ENCODE data around the gene PIGU. TPM values are rescaled to one million over a fixed set of nuclear protein-coding genes. Genes with fewer than 3 reads are reported as not detected.

The PIGU gene
- polyA plus RNA-seq, 3 donors, result 5.8 to 11.3 (median 10.9) TPM

DNA sequence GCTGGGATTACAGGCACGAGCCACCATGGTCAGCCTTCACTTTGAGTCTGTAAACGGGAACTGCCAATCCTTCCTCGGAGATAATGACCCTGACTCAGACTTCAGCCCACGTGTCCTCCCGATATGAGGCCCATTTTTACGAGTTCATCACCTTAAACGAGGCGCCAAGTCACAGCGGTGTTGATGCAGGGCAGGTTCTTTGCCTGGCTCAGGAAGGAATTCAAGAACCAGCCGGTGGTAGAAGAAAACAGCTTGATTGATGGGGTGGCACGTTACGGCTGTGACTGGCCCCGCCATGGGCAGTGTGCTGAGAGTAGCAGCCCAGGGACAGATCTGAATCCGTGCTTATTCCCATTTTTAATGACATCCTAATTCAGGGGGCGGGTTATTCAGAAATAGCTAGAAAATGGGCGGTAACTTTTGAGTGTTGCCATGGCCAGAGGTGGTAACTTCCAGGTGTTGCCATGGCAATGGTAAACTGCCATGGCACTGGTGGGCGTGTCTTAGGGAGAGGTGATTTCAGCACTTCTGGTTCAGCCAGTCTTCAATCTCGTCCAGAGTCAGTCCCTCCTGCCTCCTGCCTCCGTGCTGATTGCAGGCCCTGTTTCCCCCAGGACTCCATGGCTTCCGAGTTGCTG lies 127.5 kb downstream of the PIGU start:
- Mint-ChIP-seq H3K27me3 (ENCODE audit: low read depth in 3 of 3) (peaks cover 7 to 17% (median 8%) of the 10 kb centered on the region in 3 donors), H3K36me3 (no peaks in the 10 kb centered on the region), H3K4me3 (peak overlapping the region in 1 of 2 donors; percentile 51), H3K27ac (peak overlapping the region in 1 of 7 donors; percentile 54), H3K4me1 (peaks cover 12% of the 10 kb centered on the region), H3K9me3 (peaks cover 0 to 2% (median 0%) of the 10 kb centered on the region in 7 donors)
- Histone ChIP-seq H3K36me3 (replicated peaks in 1 of 2; ENCODE audit: control insufficient read depth in 1 of 2, insufficient read depth in 2 of 2, low read length in 2 of 2) (no peaks in the 10 kb centered on the region), H4K20me1 (ENCODE audit: insufficient read depth, low read length) (no peaks in the 10 kb centered on the region), H3K79me2 (ENCODE audit: insufficient read depth, low read length) (no peaks in the 10 kb centered on the region), H2AFZ (ENCODE audit: insufficient read depth, low read depth, low read length, poor library complexity, severe bottlenecking) (no peak overlapping the region), H3K4me3 (replicated peaks in 1 of 3; ENCODE audit: low read depth in 2 of 3, low read length in 3 of 3) (no peak overlapping the region), H3K27ac (ENCODE audit: low read depth in 1 of 2, low read length in 2 of 2) (no peak overlapping the region), H3K9ac (ENCODE audit: insufficient read depth, low read length, poor library complexity, severe bottlenecking) (no peak overlapping the region), H3K27me3 (ENCODE audit: control insufficient read depth in 2 of 2, insufficient read depth in 2 of 2, low read length in 2 of 2) (peaks cover 0 to 3% of the 10 kb centered on the region in 2 donors), H3K4me2 (replicated peaks; ENCODE audit: extremely low read depth, low read length, poor library complexity, severe bottlenecking) (peak overlapping the region; percentile 14), H3K9me3 (replicated peaks in 1 of 2; ENCODE audit: control insufficient read depth in 1 of 2, insufficient read depth in 1 of 2, low read length in 2 of 2) (no peaks in the 10 kb centered on the region), H3K4me1 (ENCODE audit: control insufficient read depth in 1 of 2, insufficient read depth in 2 of 2, low read length in 2 of 2) (peaks cover 5% of the 10 kb centered on the region in 2 donors)
- intact Hi-C loops (cut with micrococcal nuclease), result no loop called here
- DNase-seq, result peak; percentile 27 to 36 (median 35)
- TF ChIP-seq, protein P1, sequence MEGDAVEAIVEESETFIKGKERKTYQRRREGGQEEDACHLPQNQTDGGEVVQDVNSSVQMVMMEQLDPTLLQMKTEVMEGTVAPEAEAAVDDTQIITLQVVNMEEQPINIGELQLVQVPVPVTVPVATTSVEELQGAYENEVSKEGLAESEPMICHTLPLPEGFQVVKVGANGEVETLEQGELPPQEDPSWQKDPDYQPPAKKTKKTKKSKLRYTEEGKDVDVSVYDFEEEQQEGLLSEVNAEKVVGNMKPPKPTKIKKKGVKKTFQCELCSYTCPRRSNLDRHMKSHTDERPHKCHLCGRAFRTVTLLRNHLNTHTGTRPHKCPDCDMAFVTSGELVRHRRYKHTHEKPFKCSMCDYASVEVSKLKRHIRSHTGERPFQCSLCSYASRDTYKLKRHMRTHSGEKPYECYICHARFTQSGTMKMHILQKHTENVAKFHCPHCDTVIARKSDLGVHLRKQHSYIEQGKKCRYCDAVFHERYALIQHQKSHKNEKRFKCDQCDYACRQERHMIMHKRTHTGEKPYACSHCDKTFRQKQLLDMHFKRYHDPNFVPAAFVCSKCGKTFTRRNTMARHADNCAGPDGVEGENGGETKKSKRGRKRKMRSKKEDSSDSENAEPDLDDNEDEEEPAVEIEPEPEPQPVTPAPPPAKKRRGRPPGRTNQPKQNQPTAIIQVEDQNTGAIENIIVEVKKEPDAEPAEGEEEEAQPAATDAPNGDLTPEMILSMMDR (IDR thresholded peaks at IDR 0.05), result no peak
- 53% methylated on average over 16 of the region's 20 CpGs for WGBS (ENCODE audit: insufficient coverage)

DNA sequence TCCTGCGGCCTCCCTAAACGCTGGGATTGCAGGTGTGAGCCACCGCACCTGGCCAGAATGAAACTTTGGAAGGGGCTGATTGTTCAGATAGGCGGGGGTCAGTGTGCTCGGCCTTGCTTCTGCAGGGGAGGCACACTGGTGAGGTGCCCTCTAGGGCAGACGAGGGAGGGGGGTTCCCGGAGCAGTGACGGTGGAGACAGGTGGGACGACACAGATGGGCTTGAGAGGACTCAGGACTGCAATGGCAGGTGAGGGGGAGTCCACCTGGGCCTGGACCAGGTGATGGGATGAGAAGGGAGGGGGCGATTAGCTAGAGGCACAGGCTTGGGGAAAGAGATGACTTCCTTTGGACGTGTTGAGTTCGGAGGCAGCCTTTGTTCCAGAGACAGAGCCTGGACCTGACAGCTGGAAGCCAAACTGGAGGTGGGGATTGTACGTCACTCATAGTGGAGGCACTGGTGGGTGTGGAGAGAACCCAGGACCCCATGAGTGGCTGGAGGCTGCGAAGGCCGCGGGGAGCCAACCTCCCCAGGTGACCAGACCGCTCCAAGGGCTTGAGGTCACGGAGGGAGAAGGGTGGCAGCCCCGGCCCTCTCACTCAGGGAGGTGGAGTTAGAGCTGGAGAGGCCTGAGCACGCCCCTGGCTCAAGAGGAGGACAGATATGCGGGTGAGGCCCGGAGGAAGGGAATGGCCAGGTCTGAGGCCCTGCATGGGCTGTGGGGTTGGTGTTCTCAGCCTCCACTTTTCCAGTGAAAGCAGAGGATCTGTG lies 128.9 kb downstream of the PIGU start:
- peaks cover 0 to 2% of the 10 kb centered on the region in 2 donors for H3K36me3 Mint-ChIP-seq
- 96% methylated on average over 18 of the region's 22 CpGs for WGBS (ENCODE audit: insufficient coverage)
- H3K27me3 Mint-ChIP-seq (ENCODE audit: low read depth in 3 of 3), result peaks cover 10 to 21% (median 11%) of the 10 kb centered on the region in 3 donors

More for the DNA sequence above, 128.9 kb downstream of the PIGU start:
- Histone ChIP-seq H3K9me3 (replicated peaks in 1 of 2; ENCODE audit: control insufficient read depth in 1 of 2, insufficient read depth in 1 of 2, low read length in 2 of 2) (no peaks in the 10 kb centered on the region), H3K36me3 (replicated peaks in 1 of 2; ENCODE audit: control insufficient read depth in 1 of 2, insufficient read depth in 2 of 2, low read length in 2 of 2) (no peaks in the 10 kb centered on the region), H2AFZ (ENCODE audit: insufficient read depth, low read depth, low read length, poor library complexity, severe bottlenecking) (no peak overlapping the region), H3K27ac (ENCODE audit: low read depth in 1 of 2, low read length in 2 of 2) (no peak overlapping the region), H3K4me3 (replicated peaks in 1 of 3; ENCODE audit: low read depth in 2 of 3, low read length in 3 of 3) (no peak overlapping the region), H3K9ac (ENCODE audit: insufficient read depth, low read length, poor library complexity, severe bottlenecking) (no peak overlapping the region), H3K4me1 (ENCODE audit: control insufficient read depth in 1 of 2, insufficient read depth in 2 of 2, low read length in 2 of 2) (peaks cover 6 to 9% of the 10 kb centered on the region in 2 donors), H3K79me2 (ENCODE audit: insufficient read depth, low read length) (no peaks in the 10 kb centered on the region), H4K20me1 (ENCODE audit: insufficient read depth, low read length) (no peaks in the 10 kb centered on the region), H3K4me2 (replicated peaks; ENCODE audit: extremely low read depth, low read length, poor library complexity, severe bottlenecking) (no peak overlapping the region), H3K27me3 (ENCODE audit: control insufficient read depth in 2 of 2, insufficient read depth in 2 of 2, low read length in 2 of 2) (peaks cover 0 to 3% of the 10 kb centered on the region in 2 donors)
- Mint-ChIP-seq H3K4me3 (no peak overlapping the region), H3K27ac (peak overlapping the region in 1 of 7 donors; percentile 83), H3K4me1 (peaks cover 16% of the 10 kb centered on the region), H3K9me3 (peaks cover 0 to 2% (median 0%) of the 10 kb centered on the region in 7 donors)
- DNase-seq, result no peak
- intact Hi-C loops (cut with micrococcal nuclease), result no loop called here
- TF ChIP-seq, protein P1 (IDR thresholded peaks at IDR 0.05), result no peak
